Neutrophil (primary cell): ENCODE data around the gene ZNF664.

Experiments used
- H3K27ac ChIP-seq: fragments of 200-600 bp; sonication (generic); 2 replicates; pipeline ENCODE4 v1.5.1; 2016; ENCODE audit warnings: mild to moderate bottlenecking, moderate library complexity
- H3K27me3 ChIP-seq: fragments of 200-600 bp; sonication (generic); 2 replicates; pipeline ENCODE4 v1.6.0; 2016; ENCODE audit warnings: mild to moderate bottlenecking
- H3K36me3 ChIP-seq: fragments of 200-600 bp; sonication (generic); 2 replicates; pipeline ENCODE4 v1.5.1; 2017
- H3K4me1 ChIP-seq, 2 experiments: fragments of 200-600 bp in 1 of 2; sonication (generic) in 1 of 2; 1 replicate in 1 of 2; 2 replicates in 1 of 2; pipeline versions ENCODE4 v1.5.1 to v1.6.1; 2013 to 2016; ENCODE audit warnings: low read depth in 1 of 2, low read length in 1 of 2, mild to moderate bottlenecking in 1 of 2, moderate library complexity in 1 of 2; ENCODE audit not compliant: control insufficient read depth in 1 of 2, insufficient read depth in 1 of 2
- H3K4me3 ChIP-seq, 2 experiments: fragments of 200-600 bp in 1 of 2; sonication (generic) in 1 of 2; 1 replicate in 1 of 2; 2 replicates in 1 of 2; pipeline ENCODE4 v1.5.1; 2013 to 2016; ENCODE audit warnings: low read depth in 1 of 2, low read length in 1 of 2, mild to moderate bottlenecking in 1 of 2, moderate library complexity in 1 of 2
- H3K9me3 ChIP-seq: fragments of 200-600 bp; sonication (generic); 2 replicates; pipeline ENCODE4 v1.5.1; 2016
- TF ChIP-seq, protein P1 (sequence below): fragments of 200-600 bp; sonication (generic); IDR thresholded peaks from 2 replicates; pipeline ENCODE4 v1.5.1; 2016; ENCODE audit warnings: antibody characterized with exemption

ZNF664 gene

DNA sequence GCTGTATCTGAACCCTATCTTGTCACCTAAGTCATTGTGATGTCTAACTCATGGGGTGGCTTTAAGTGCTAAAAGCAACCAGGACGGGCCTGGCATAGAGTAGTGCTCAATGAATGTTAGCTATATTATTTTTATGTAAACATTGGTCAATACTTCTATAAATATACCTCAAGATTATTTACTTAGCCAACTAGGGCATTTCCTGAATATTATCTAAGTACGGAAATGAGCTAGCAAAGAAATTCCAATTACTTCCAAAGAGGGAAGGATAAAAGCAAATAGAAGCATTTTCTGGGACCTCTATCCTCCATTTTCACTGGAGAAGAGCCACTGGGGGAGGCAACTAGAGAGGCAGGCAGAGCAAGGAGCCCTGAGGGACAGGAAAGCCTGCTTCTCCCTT lies 21.0 kb upstream of the ZNF664 start:
- H3K4me1 ChIP-seq: no peaks in the 10 kb centered on the region
- H3K36me3 ChIP-seq: no peaks in the 10 kb centered on the region
- no peaks in the 10 kb centered on the region for H3K9me3 ChIP-seq

DNA sequence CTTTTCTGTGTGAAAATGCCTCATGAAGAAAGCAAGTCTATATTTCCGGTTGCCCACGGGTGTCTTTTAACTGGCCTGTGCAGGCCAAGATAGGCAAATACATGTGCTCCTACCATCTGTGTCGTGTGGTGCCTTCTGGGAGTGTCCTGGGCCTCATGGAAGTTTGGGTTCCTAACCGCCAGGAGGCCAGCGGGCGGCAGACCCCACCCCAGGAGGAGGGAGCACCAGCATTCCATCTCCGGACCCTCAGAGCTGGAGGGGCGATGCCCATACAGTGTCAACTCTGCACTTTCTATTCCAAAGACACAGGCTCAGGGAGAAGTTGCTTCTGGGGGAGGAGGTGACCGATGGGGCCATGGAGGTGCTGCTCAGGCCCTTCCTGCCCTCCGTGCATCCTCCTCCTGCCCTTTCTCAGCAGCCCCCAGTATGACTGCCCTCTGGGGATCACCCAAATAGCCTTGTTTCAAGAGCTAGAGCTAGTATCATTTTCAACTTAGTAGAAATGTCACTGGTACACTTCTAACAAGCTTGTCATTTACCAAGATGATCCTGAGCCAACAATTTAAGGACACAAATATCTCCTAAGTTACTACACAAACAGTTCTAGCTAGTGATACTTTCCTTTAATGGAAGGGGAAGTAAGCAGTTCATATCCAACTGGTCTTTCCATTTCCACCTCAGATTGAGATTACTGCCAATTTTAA lies 18.2 kb upstream of the ZNF664 start:
- Histone ChIP-seq H3K36me3 (no peaks in the 10 kb centered on the region), H3K9me3 (no peaks in the 10 kb centered on the region), H3K4me3 (no peak overlapping the region), H3K27ac (no peak overlapping the region), H3K27me3 (no peaks in the 10 kb centered on the region), H3K4me1 (no peaks in the 10 kb centered on the region)
- TF ChIP-seq, protein P1, sequence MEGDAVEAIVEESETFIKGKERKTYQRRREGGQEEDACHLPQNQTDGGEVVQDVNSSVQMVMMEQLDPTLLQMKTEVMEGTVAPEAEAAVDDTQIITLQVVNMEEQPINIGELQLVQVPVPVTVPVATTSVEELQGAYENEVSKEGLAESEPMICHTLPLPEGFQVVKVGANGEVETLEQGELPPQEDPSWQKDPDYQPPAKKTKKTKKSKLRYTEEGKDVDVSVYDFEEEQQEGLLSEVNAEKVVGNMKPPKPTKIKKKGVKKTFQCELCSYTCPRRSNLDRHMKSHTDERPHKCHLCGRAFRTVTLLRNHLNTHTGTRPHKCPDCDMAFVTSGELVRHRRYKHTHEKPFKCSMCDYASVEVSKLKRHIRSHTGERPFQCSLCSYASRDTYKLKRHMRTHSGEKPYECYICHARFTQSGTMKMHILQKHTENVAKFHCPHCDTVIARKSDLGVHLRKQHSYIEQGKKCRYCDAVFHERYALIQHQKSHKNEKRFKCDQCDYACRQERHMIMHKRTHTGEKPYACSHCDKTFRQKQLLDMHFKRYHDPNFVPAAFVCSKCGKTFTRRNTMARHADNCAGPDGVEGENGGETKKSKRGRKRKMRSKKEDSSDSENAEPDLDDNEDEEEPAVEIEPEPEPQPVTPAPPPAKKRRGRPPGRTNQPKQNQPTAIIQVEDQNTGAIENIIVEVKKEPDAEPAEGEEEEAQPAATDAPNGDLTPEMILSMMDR: no peak

More for the DNA sequence above, 21.0 kb upstream of the ZNF664 start:
- TF ChIP-seq, protein P1: no peak
- H3K27me3 ChIP-seq: no peaks in the 10 kb centered on the region
- no peak overlapping the region for H3K27ac ChIP-seq
- no peak overlapping the region for H3K4me3 ChIP-seq

DNA sequence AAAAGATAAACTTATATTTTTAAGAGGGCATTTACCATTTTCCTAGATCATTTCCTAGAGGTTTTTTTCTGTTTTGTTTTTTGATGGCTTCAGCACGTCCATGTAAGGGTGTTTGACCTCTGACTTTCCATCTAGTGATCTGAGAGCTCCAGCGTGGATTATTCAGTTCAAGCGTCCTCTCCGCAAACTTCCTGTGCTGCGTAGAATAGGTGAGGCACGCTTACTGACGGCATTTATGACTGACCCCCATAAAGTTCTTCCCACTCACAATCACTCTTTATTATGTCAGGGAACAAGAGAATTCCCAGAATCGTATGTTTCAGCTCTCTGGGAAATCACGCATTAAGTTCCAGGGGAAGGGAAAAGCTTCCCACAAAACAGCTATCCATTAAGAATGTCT lies 16.8 kb upstream of the ZNF664 start:
- Histone ChIP-seq H3K36me3 (no peaks in the 10 kb centered on the region), H3K27me3 (no peaks in the 10 kb centered on the region), H3K27ac (no peak overlapping the region), H3K4me1 (no peaks in the 10 kb centered on the region), H3K9me3 (no peaks in the 10 kb centered on the region), H3K4me3 (no peak overlapping the region)
- TF ChIP-seq, protein P1: no peak

DNA sequence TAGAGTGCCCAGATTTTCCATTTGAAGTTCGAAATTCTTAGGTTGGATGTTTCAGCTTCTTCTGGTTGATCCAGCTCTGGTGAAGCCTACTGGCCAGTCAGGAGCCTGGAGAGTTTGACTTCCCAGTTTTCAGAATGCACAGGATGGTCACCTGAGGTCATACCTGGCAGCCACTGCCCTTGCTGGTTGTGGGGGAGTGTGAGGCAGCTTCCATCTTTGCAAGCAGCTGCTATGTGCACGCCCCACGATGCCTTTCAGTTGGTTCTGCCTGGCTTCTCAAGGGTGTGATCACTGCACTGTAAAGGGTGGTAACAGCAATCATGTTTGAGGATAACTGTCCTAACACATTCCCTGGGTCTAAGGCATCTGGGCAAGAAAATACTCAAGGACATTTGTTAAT lies 15.8 kb upstream of the ZNF664 start:
- TF ChIP-seq, protein P1: no peak
- Histone ChIP-seq H3K4me1 (no peaks in the 10 kb centered on the region), H3K27me3 (no peaks in the 10 kb centered on the region), H3K4me3 (no peak overlapping the region), H3K9me3 (no peaks in the 10 kb centered on the region), H3K36me3 (no peaks in the 10 kb centered on the region), H3K27ac (no peak overlapping the region)

DNA sequence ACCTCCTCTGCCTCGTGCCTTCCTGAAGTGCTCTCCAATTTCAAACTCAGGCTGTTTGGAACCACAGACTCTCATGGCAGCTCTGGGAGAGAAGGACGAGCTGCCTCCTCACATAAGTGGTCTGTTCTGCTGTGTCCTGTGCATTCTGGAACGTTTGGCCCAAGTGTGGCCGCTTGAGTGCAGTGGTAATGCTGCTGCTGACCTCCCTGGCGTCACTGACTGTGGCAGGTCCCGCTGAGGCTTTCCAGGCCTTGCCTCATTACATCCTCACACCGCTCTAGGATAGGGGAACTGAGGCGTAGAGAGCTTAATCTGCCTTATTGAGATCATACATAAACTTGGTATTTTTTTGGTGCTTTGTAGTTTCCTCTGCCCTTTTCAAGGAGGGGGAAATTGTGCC lies 14.6 kb upstream of the ZNF664 start:
- H3K27ac ChIP-seq: no peak overlapping the region
- no peaks in the 10 kb centered on the region for H3K27me3 ChIP-seq
- H3K4me3 ChIP-seq: no peak overlapping the region
- TF ChIP-seq, protein P1: no peak
- no peaks in the 10 kb centered on the region for H3K36me3 ChIP-seq
- no peaks in the 10 kb centered on the region for H3K9me3 ChIP-seq
- no peaks in the 10 kb centered on the region for H3K4me1 ChIP-seq

DNA sequence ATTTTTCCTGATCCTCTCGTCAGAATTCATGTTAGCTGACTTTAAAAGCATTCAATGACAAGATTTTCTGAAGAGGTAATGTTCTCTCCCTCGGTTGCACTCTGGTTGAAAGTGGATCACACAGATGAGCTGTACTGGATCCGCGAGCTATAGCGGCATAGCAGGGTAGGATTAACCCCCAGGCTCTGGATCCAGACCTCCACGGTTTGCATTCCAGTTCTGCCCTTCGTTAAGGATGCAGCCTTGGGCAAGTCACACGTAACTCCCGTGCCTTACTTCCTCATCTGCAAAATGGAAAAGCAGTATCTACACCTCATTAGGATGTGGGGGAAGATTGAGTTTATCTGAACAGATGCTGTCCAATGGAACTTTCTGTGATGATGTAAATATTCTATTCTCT lies 14.1 kb upstream of the ZNF664 start:
- H3K9me3 ChIP-seq: no peaks in the 10 kb centered on the region
- no peaks in the 10 kb centered on the region for H3K4me1 ChIP-seq
- H3K4me3 ChIP-seq: no peak overlapping the region
- TF ChIP-seq, protein P1: no peak
- no peak overlapping the region for H3K27ac ChIP-seq
- no peaks in the 10 kb centered on the region for H3K27me3 ChIP-seq
- H3K36me3 ChIP-seq: no peaks in the 10 kb centered on the region
